Endothelial cell of umbilical vein (primary cell): ENCODE data around the gene TWF2. TPM values are rescaled to one million over a fixed set of nuclear protein-coding genes. Genes with fewer than 3 reads are reported as not detected.

ENCODE experiments used
- BruUV-seq: library from RNA; stranded (reverse); fragments of 400-500 nt; replicated peaks from 2 replicates; lab custom pipeline; 2021; lab: Mats Ljungman, UMichigan
- CTCF ChIA-PET: fragments of 300-600, 350-600 bp; sonication (Branson Sonifier 250); formaldehyde crosslinking; loops from one replicate; lab custom pipeline; 2021; ENCODE audit warnings: antibody characterized with exemption, inconsistent platforms; lab: Charles Lee
- POLR2A ChIA-PET: fragments of 300-600, 350-600 bp; sonication (Branson Sonifier 250); formaldehyde crosslinking; loops from one replicate; lab custom pipeline; 2021; ENCODE audit warnings: antibody characterized with exemption, inconsistent platforms; lab: Charles Lee
- DNase-seq: peaks from one replicate; pipeline ENCODE4 v3.0.0-alpha.2; 2011; ENCODE audit warnings: low read depth, low spot score
- FAIRE-seq: peaks from 2 replicates; lab custom pipeline; 2011; peaks lifted over from hg19 to GRCh38; lab: Jason Lieb, UNC
- H2AFZ ChIP-seq: 2 replicates; pipeline ENCODE4 v1.6.0; 2012; ENCODE audit warnings: low read depth, low read length, control low read depth, inconsistent platforms
- H3K27ac ChIP-seq: 2 replicates; pipeline ENCODE4 v1.5.1; 2011; ENCODE audit warnings: low read depth, mild to moderate bottlenecking, control low read depth, low read length, moderate library complexity; ENCODE audit not compliant: insufficient read depth
- H3K27me3 ChIP-seq, 2 experiments: 2 replicates each; pipeline versions ENCODE4 v1.6.0 to v1.6.1; 2011; ENCODE audit warnings: low read length in 2 of 2, mixed read lengths in 1 of 2; ENCODE audit not compliant: control insufficient read depth in 2 of 2, insufficient read depth in 2 of 2
- H3K36me3 ChIP-seq, 2 experiments: 2 replicates in 1 of 2; 3 replicates in 1 of 2; pipeline ENCODE4 v1.5.1; 2011; ENCODE audit warnings: low read length in 2 of 2, mild to moderate bottlenecking in 1 of 2, moderate library complexity in 1 of 2; ENCODE audit not compliant: control insufficient read depth in 2 of 2, insufficient read depth in 2 of 2; ENCODE audit errors: extremely low read depth in 1 of 2
- H3K4me1 ChIP-seq: 3 replicates; pipeline ENCODE4 v1.5.1; 2011; ENCODE audit warnings: mild to moderate bottlenecking, low read length; ENCODE audit not compliant: control insufficient read depth, insufficient read depth; ENCODE audit errors: extremely low read depth
- H3K4me2 ChIP-seq: 2 replicates; pipeline ENCODE4 v1.6.1; 2011; ENCODE audit warnings: low read length, control low read depth, mixed read lengths; ENCODE audit not compliant: insufficient read depth
- H3K4me3 ChIP-seq, 3 experiments: fragments of 200-600 bp in 1 of 3; sonication (generic), shearing (Covaris generic) in 1 of 3; replicated peaks in 1 of 3; 2 replicates each; pipeline ENCODE4 v1.5.1; 2011 to 2016; ENCODE audit warnings: control low read depth in 3 of 3, low read length in 3 of 3, mild to moderate bottlenecking in 2 of 3, inconsistent platforms in 1 of 3, low read depth in 1 of 3, moderate library complexity in 1 of 3; ENCODE audit not compliant: insufficient read depth in 1 of 3
- H3K79me2 ChIP-seq: 2 replicates; pipeline ENCODE4 v1.6.0; 2012; ENCODE audit warnings: low read length, inconsistent platforms; ENCODE audit not compliant: control insufficient read depth, insufficient read depth
- H3K9ac ChIP-seq: replicated peaks from 2 replicates; pipeline ENCODE3; 2011; ENCODE audit warnings: low read length, control low read depth; ENCODE audit not compliant: insufficient read depth; ENCODE audit errors: extremely low read depth
- H3K9me1 ChIP-seq: replicated peaks from 3 replicates; pipeline ENCODE4 v1.6.0; 2011; ENCODE audit warnings: mild to moderate bottlenecking, low read length; ENCODE audit not compliant: control insufficient read depth, insufficient read depth; ENCODE audit errors: extremely low read depth
- H3K9me3 ChIP-seq: replicated peaks from 2 replicates; pipeline ENCODE4 v1.5.1; 2012; ENCODE audit warnings: low read length, inconsistent platforms; ENCODE audit not compliant: control insufficient read depth, insufficient read depth
- H4K20me1 ChIP-seq: replicated peaks from 2 replicates; pipeline ENCODE3; 2011; ENCODE audit warnings: mild to moderate bottlenecking, low read length; ENCODE audit not compliant: control insufficient read depth, insufficient read depth; ENCODE audit errors: extremely low read depth
- EZH2 ChIP-seq: IDR thresholded peaks from 2 replicates; pipeline ENCODE4 v1.6.1; 2012; ENCODE audit warnings: borderline replicate concordance, low read depth, mild to moderate bottlenecking, moderate library complexity, low read length, inconsistent platforms; ENCODE audit not compliant: severe bottlenecking
- FOS ChIP-seq: IDR thresholded peaks from 2 replicates; pipeline ENCODE4 v1.6.1; 2011; ENCODE audit warnings: mild to moderate bottlenecking, low read length, moderate library complexity, borderline replicate concordance; ENCODE audit not compliant: insufficient read depth
- GATA2 ChIP-seq: IDR thresholded peaks from 2 replicates; pipeline ENCODE4 v1.7.0; 2011; ENCODE audit warnings: low read depth, mild to moderate bottlenecking, moderate library complexity, mixed read lengths, low read length; ENCODE audit not compliant: insufficient read length, insufficient read depth
- JUN ChIP-seq: IDR thresholded peaks from 2 replicates; pipeline ENCODE4 v1.6.1; 2011; ENCODE audit warnings: borderline replicate concordance, low read depth; ENCODE audit not compliant: insufficient read length, insufficient read depth
- MYC ChIP-seq: IDR thresholded peaks from one replicate; pipeline ENCODE4 v1.6.1; 2011; ENCODE audit warnings: mild to moderate bottlenecking, low read depth, low read length
- POLR2A ChIP-seq: IDR thresholded peaks from 2 replicates; pipeline ENCODE4 v1.6.1; 2012; ENCODE audit warnings: low read depth, mild to moderate bottlenecking, control low read depth, low read length
- POLR2AphosphoS5 ChIP-seq: IDR thresholded peaks from 2 replicates; pipeline ENCODE4 v1.6.1; 2012; ENCODE audit warnings: low read depth, mild to moderate bottlenecking, control low read depth, low read length, moderate library complexity; ENCODE audit not compliant: insufficient read depth
- dilution Hi-C: fragments of 300-500 bp; cut with MboI; formaldehyde crosslinking; loops from one replicate; pipeline ENCODE4 v1.15.0; 2019; ENCODE audit warnings: low sequenced_read_pairs; ENCODE audit not compliant: extremely low pct_ligation_motif_present
- intact Hi-C: fragments of 100-400 bp; cut with micrococcal nuclease; formaldehyde crosslinking; loops from one replicate; pipeline ENCODE4 v1.10.0; 2022
- polyA plus RNA-seq, 4 experiments: library from polyadenylated mRNA; depleted of rRNA in 3 of 4; stranded (reverse) in 3 of 4; unstranded in 1 of 4; fragments of >200 nt; gene quantifications; 2 replicates each; pipeline versions ENCODE4 v1.2.1 to v1.2.3, GENCODE V29; 2011 to 2012; ENCODE audit warnings: missing spikeins in 1 of 4
- total RNA-seq: library from RNA; stranded (reverse); gene quantifications from 2 replicates; pipeline ENCODE4 v1.2.3, GENCODE V29; 2021
- TF ChIP-seq, protein P1 (sequence below): IDR thresholded peaks from 2 replicates; pipeline ENCODE4 v1.6.1; 2011; ENCODE audit not compliant: insufficient read depth, insufficient read length
- TF ChIP-seq, protein P2 (sequence below), 2 donors: IDR thresholded peaks; 1 replicate in 1 of 2; 2 replicates in 1 of 2; pipeline ENCODE4 v1.5.1; 2011; ENCODE audit warnings: low read length in 2 of 2, mild to moderate bottlenecking in 2 of 2, moderate library complexity in 2 of 2, control low read depth in 1 of 2, inconsistent platforms in 1 of 2, low read depth in 1 of 2; ENCODE audit not compliant: insufficient read depth in 1 of 2; ENCODE audit errors: extremely low read depth in 1 of 2

TWF2 gene
- total and polyA plus RNA-seq, 2 donors (not counting 3 experiments of a cell fraction or from before 2014, with no cell fraction given) = 82.9 to 134 TPM

DNA sequence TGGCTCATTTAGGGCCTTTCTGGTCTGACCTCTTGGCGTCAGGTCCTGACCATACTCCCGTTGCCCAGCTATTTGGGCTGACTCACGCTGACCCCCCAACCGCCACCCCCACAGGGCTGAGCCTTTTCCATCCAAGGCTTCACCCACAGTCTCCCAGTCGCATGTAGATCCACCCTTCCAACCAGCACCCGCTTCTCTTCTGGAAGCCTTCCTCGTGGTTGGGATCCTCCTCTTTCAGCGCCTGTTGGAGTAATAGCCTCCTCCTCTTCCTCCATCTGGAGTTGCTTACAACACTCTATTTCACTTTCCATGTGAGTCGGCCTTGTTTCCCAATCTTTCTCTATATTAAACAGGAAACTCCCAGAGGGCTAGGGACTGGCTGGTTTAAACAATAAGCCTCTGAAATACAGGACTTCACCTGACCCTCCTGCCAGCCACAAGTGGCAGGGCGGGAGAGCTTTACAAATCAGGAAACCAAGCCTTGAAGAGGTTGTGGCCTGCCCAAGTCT, 43.1 kb downstream of the TWF2 start:
- Histone ChIP-seq H3K9me1 (no peaks in the 10 kb centered on the region), H2AFZ (peak overlapping the region; percentile 28), H3K4me2 (no peak overlapping the region), H3K9ac (no peak overlapping the region), H3K27me3 (no peaks in the 10 kb centered on the region), H3K4me3 (no peak overlapping the region), H3K79me2 (peaks cover 15% of the 10 kb centered on the region), H3K4me1 (peaks cover 17% of the 10 kb centered on the region), H4K20me1 (no peaks in the 10 kb centered on the region), H3K27ac (no peak overlapping the region), H3K9me3 (no peaks in the 10 kb centered on the region), H3K36me3 (no peaks in the 10 kb centered on the region)
- BruUV-seq = no TSS peak
- FAIRE-seq (no peak), DNase-seq (peak; percentile 29)
- dilution Hi-C loops = no loop called here
- intact Hi-C loops = loop anchor here (5.0 kb wide), 1 partner anchor 194 kb away; no protein-coding TSS in a partner anchor
- TF ChIP-seq, protein P1, sequence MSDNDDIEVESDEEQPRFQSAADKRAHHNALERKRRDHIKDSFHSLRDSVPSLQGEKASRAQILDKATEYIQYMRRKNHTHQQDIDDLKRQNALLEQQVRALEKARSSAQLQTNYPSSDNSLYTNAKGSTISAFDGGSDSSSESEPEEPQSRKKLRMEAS = no peak
- TF ChIP-seq JUN = no peak
- TF ChIP-seq POLR2A = no peak
- TF ChIP-seq FOS = no peak
- TF ChIP-seq, protein P2, sequence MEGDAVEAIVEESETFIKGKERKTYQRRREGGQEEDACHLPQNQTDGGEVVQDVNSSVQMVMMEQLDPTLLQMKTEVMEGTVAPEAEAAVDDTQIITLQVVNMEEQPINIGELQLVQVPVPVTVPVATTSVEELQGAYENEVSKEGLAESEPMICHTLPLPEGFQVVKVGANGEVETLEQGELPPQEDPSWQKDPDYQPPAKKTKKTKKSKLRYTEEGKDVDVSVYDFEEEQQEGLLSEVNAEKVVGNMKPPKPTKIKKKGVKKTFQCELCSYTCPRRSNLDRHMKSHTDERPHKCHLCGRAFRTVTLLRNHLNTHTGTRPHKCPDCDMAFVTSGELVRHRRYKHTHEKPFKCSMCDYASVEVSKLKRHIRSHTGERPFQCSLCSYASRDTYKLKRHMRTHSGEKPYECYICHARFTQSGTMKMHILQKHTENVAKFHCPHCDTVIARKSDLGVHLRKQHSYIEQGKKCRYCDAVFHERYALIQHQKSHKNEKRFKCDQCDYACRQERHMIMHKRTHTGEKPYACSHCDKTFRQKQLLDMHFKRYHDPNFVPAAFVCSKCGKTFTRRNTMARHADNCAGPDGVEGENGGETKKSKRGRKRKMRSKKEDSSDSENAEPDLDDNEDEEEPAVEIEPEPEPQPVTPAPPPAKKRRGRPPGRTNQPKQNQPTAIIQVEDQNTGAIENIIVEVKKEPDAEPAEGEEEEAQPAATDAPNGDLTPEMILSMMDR (IDR thresholded peaks at IDR 0.05; ENCODE audit: extremely low read depth in 1 of 2, insufficient read depth in 1 of 2, low read depth in 1 of 2, low read length in 2 of 2) = no peak
- no peak for TF ChIP-seq MYC
- TF ChIP-seq GATA2 = no peak
- no peak for TF ChIP-seq EZH2
- TF ChIP-seq POLR2AphosphoS5 = no peak
- POLR2A ChIA-PET = interaction anchor here (0.6 kb wide), 1 partner anchor 221 kb away, joined by 4 read pairs; no protein-coding TSS in a partner anchor
- CTCF ChIA-PET = interaction anchor here (1.4 kb wide), 1 partner anchor 13 kb away, joined by 5 read pairs; no protein-coding TSS in a partner anchor
